HUDEP-2 (cell line): ENCODE data around the gene OMG.
"Not testable (repeated sequence)": the region's sequence is repeated elsewhere in the genome, so short reads cannot be mapped to it uniquely, and the experiment has no call there.

Experiments used
- DNase-seq, 76 experiments: peaks; one replicate each; lab custom pipeline; 2025; ENCODE audit not compliant: unreplicated experiment in 76 of 76; lab: John Stamatoyannopoulos, UW

Gene OMG

GRCh38 chr17:31309556-31309955, 12.5 kb upstream of the OMG start:
- no peak for DNase-seq

GRCh38 chr17:31308372-31309334, 11.6 kb upstream of the OMG start:
- DNase-seq = no peak

- no peak for DNase-seq
These were observed 10.6 kb upstream of the OMG start for GRCh38 chr17:31307640-31308039.

- DNase-seq = no peak
These were observed 2.6 kb upstream of the OMG start for GRCh38 chr17:31299624-31300023.

- DNase-seq = no peak
These were observed 897 bp downstream of the OMG start for GRCh38 chr17:31296142-31296541.

DNA sequence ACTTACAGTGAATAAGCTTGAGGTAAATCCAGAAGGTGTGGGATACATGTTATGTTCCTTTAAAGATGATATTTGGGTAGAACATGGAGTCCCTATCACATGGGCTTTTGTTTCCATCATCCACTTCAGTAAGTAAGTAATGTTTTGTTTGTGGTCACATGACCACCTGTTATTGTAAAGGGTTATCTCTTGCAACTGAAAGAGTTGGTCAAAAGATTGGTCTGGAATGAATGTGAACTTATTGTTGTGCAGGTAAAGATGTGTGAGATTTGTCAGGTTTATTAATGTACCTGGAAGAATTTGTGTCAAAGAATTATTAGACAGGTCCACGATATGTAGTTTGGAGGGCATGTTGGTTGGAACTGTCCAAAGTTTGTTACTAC, 1.6 kb downstream of the OMG start:
- DNase-seq = no peak

GRCh38 chr17:31294820-31295488, 2.1 kb downstream of the OMG start:
- no peak for DNase-seq

DNA sequence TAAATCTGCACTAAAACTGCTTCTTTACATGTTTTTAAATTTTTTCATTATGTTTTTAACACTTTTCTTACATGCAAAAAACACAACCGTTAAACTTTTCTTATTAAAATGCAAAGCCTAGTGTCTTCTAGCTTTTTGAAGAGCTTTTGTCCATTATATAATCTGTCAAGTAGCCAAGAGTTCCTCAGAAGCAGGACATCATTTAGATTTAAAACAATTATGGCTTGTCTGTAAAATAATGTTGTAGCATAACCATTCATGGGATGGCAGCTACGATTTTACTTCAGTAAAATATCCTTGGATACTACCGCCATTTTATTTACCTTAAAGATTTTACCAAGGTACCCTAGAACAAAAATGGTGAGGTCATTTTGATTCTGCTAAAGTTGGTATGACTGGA, 2.8 kb downstream of the OMG start:
- no peak for DNase-seq

DNA sequence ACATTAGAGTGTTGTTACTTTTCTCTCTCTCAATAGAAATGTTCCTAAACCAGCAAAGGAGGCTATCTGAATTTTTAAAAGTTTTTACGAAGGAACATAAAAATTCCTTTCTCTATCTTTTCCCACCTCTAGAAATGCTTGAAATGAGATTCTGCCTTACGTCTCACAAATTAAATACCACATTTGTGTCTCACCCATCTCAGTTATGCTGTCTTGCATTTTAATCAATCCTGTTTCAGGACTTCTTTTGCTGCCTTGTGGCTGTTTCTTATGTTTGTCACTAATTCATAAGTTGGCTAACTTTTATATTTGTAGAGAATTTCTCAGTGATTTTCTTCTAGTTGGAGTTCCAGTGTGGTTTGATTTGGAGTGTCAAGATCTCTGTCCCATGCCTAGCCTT, 3.5 kb downstream of the OMG start:
- DNase-seq = no peak

GRCh38 chr17:31291820-31292219, 5.2 kb downstream of the OMG start:
- no peak for DNase-seq

GRCh38 chr17:31289790-31290189, 7.2 kb downstream of the OMG start:
- no peak for DNase-seq

GRCh38 chr17:31287932-31288331, 9.1 kb downstream of the OMG start:
- DNase-seq = not testable (repeated sequence)

- no peak for DNase-seq
These were observed 10.5 kb downstream of the OMG start for GRCh38 chr17:31286587-31286986.

- no peak for DNase-seq
These were observed 13.2 kb downstream of the OMG start for GRCh38 chr17:31283841-31284240.

- DNase-seq = no peak
These were observed 16.0 kb downstream of the OMG start for GRCh38 chr17:31281061-31281460.

GRCh38 chr17:31279401-31279800, 17.6 kb downstream of the OMG start:
- no peak for DNase-seq

- peak in 3 of 76 experiments; percentile 3 to 15 (median 4) for DNase-seq
These were observed 21.9 kb downstream of the OMG start for GRCh38 chr17:31275116-31275515.

DNA sequence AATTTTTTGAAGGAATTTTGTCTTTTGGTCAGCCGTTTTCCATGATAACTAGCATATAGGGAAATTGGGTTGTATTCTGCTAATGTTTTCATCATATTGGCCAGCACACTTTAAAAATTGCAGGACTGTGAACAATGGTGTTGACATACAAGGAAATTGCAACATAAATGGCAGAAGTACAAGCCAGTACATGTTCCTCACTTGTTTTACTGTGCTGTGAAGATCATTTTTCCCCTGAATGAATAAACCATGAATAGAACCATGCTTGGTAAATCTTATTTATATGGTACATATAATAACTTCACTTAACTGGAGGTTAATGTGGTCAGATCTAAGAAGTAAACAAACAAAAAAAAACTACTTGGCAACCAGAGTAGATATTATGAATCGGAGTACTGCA, 22.8 kb downstream of the OMG start:
- no peak for DNase-seq

DNA sequence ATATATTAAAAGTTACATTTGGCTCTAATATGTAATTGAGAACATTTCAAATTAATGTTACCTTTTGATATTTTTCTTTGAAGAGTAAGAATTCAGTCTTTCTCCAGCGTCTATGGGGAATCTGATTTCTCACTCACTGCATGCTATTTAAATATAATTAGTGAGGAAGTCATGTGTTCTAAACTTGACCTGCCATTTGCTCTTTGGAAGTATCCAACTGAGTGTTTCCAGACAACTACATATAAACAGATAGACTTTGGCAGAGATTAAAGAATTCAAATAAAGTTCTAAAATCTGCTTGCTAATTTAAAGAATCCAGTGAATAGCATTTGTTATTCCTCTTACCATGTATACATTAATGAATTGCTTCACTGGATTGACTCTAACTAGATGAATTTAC, 23.5 kb downstream of the OMG start:
- DNase-seq = no peak

- no peak for DNase-seq
These were observed 24.2 kb downstream of the OMG start for GRCh38 chr17:31272803-31273202.

- DNase-seq = no peak
These were observed 24.8 kb downstream of the OMG start for GRCh38 chr17:31272236-31272635.

DNA sequence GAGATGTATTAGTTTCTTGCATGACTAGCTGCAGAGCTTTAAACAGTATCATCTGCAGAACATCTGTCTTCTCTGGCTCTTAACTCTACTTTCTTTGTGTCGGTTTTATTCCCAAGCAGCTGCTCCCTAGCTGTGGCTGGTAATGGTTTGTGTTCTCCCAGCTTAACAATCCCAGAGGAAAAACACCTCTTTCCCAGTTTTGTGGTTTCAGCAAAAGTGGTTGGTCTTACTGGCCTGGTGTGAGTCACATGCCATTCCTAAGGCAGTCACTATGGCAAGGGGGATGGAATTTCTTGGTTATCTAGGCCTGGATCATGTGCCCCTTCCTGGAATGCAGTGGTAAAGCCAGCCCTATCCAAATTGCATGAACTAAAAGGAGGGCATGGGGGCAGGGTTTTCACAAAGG, 27.5 kb downstream of the OMG start:
- DNase-seq = no peak
